ENCODE data around the gene DNAL1. TPM values are rescaled to one million over a fixed set of nuclear protein-coding genes. Genes with fewer than 3 reads are reported as not detected.

The DNAL1 gene
- total RNA-seq, 4 donors from 2014 or later = 16.7 to 47.8 (median 23.9) TPM

DNA sequence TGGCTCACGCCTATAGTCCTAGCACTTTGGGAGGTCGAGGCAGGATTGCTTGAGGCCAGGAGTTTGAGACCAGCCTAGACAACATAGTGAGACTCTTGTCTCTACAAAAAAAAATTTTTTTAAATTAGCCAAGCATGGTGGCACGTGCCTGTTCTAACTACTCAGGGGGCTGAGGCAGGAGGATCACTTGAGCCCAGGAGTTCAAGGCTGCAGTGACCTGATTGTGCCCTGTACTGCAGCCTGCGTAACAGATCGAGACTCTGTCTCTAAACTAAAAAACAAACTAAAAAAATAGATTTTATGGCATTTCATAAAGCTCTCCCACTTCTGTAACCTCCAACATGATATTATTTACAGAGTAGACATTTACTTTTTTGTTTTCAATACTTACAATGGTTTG lies 39.8 kb downstream of the DNAL1 start:
- no peak overlapping the region for H3K4me3 ChIP-seq (replicated peaks in 1 of 3)
- no peak overlapping the region for H3K27ac ChIP-seq
- H3K27me3 ChIP-seq = no peaks in the 10 kb centered on the region
- no peak for DNase-seq
- 94% methylated on average over 5 of the region's 5 CpGs for WGBS, 2 donors
- H3K9me3 ChIP-seq = no peaks in the 10 kb centered on the region
- H3K36me3 ChIP-seq = peaks cover 0 to 4% of the 10 kb centered on the region in 2 donors
- no peaks in the 10 kb centered on the region for H3K4me1 ChIP-seq
- TF ChIP-seq POLR2A (IDR thresholded peaks at IDR 0.05) = no peak
- TF ChIP-seq, protein P1, sequence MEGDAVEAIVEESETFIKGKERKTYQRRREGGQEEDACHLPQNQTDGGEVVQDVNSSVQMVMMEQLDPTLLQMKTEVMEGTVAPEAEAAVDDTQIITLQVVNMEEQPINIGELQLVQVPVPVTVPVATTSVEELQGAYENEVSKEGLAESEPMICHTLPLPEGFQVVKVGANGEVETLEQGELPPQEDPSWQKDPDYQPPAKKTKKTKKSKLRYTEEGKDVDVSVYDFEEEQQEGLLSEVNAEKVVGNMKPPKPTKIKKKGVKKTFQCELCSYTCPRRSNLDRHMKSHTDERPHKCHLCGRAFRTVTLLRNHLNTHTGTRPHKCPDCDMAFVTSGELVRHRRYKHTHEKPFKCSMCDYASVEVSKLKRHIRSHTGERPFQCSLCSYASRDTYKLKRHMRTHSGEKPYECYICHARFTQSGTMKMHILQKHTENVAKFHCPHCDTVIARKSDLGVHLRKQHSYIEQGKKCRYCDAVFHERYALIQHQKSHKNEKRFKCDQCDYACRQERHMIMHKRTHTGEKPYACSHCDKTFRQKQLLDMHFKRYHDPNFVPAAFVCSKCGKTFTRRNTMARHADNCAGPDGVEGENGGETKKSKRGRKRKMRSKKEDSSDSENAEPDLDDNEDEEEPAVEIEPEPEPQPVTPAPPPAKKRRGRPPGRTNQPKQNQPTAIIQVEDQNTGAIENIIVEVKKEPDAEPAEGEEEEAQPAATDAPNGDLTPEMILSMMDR (IDR thresholded peaks at IDR 0.05) = no peak
- intact Hi-C loops (cut with DNase I) = no loop called here

GRCh38 chr14:73685328-73685727 lies 40.5 kb downstream of the DNAL1 start:
- Histone ChIP-seq H3K4me3 (replicated peaks in 1 of 3) (no peak overlapping the region), H3K27me3 (no peaks in the 10 kb centered on the region), H3K4me1 (no peaks in the 10 kb centered on the region), H3K9me3 (no peaks in the 10 kb centered on the region), H3K36me3 (peaks cover 0 to 4% of the 10 kb centered on the region in 2 donors), H3K27ac (no peak overlapping the region)
- WGBS, 2 donors = 81 to 87% methylated on average over 9 of the region's 9 CpGs
- DNase-seq = peak in 1 of 2 donors; percentile 8
- intact Hi-C loops (cut with DNase I) = no loop called here
- TF ChIP-seq POLR2A (IDR thresholded peaks at IDR 0.05) = no peak
- TF ChIP-seq, protein P1 (IDR thresholded peaks at IDR 0.05) = no peak

GRCh38 chr14:73686901-73687300 lies 42.1 kb downstream of the DNAL1 start:
- H3K36me3 ChIP-seq = peaks cover 0 to 9% of the 10 kb centered on the region in 2 donors
- intact Hi-C loops (cut with DNase I) = no loop called here
- no peak overlapping the region for H3K27ac ChIP-seq

GRCh38 chr14:73694083-73694482 lies 49.3 kb downstream of the DNAL1 start:
- peaks cover 0 to 9% of the 10 kb centered on the region in 2 donors for H3K36me3 ChIP-seq
- no peaks in the 10 kb centered on the region for H3K9me3 ChIP-seq
- intact Hi-C loops (cut with DNase I) = no loop called here
- H3K27me3 ChIP-seq = no peaks in the 10 kb centered on the region
- 94 to 99% methylated on average over 2 of the region's 2 CpGs for WGBS, 2 donors
- H3K4me1 ChIP-seq = no peaks in the 10 kb centered on the region
- H3K27ac ChIP-seq = no peak overlapping the region
- TF ChIP-seq, protein P1 (IDR thresholded peaks at IDR 0.05) = no peak
- no peak for TF ChIP-seq POLR2A (IDR thresholded peaks at IDR 0.05)
- DNase-seq = no peak
- no peak overlapping the region for H3K4me3 ChIP-seq (replicated peaks in 1 of 3)

More at GRCh38 chr14:73686901-73687300, 42.1 kb downstream of the DNAL1 start:
- TF ChIP-seq, protein P1 (IDR thresholded peaks at IDR 0.05) = no peak
- no peak for TF ChIP-seq POLR2A (IDR thresholded peaks at IDR 0.05)
- DNase-seq = no peak
- no peaks in the 10 kb centered on the region for H3K9me3 ChIP-seq
- H3K4me1 ChIP-seq = no peaks in the 10 kb centered on the region
- H3K4me3 ChIP-seq (replicated peaks in 1 of 3) = no peak overlapping the region
- H3K27me3 ChIP-seq = no peaks in the 10 kb centered on the region
- WGBS, 2 donors = 89 to 94% methylated on average over 3 of the region's 3 CpGs

- 81 to 91% methylated on average over 2 of the region's 2 CpGs for WGBS, 2 donors
- Histone ChIP-seq H3K27me3 (no peaks in the 10 kb centered on the region), H3K9me3 (no peaks in the 10 kb centered on the region), H3K27ac (no peak overlapping the region), H3K4me3 (replicated peaks in 1 of 3) (no peak overlapping the region), H3K36me3 (peaks cover 0 to 6% of the 10 kb centered on the region in 2 donors), H3K4me1 (no peaks in the 10 kb centered on the region)
- no peak for DNase-seq
- TF ChIP-seq POLR2A (IDR thresholded peaks at IDR 0.05) = no peak
- TF ChIP-seq, protein P1 (IDR thresholded peaks at IDR 0.05) = no peak
- intact Hi-C loops (cut with DNase I) = no loop called here
Measured at GRCh38 chr14:73695082-73695481, 50.3 kb downstream of the DNAL1 start.
